ENCODE results near the gene TTYH2. TPM values are rescaled to one million over a fixed set of nuclear protein-coding genes. Genes with fewer than 3 reads are reported as not detected.

Gene TTYH2
- total RNA-seq, 1 experiment from 2014 or later: 72.9 TPM

DNA sequence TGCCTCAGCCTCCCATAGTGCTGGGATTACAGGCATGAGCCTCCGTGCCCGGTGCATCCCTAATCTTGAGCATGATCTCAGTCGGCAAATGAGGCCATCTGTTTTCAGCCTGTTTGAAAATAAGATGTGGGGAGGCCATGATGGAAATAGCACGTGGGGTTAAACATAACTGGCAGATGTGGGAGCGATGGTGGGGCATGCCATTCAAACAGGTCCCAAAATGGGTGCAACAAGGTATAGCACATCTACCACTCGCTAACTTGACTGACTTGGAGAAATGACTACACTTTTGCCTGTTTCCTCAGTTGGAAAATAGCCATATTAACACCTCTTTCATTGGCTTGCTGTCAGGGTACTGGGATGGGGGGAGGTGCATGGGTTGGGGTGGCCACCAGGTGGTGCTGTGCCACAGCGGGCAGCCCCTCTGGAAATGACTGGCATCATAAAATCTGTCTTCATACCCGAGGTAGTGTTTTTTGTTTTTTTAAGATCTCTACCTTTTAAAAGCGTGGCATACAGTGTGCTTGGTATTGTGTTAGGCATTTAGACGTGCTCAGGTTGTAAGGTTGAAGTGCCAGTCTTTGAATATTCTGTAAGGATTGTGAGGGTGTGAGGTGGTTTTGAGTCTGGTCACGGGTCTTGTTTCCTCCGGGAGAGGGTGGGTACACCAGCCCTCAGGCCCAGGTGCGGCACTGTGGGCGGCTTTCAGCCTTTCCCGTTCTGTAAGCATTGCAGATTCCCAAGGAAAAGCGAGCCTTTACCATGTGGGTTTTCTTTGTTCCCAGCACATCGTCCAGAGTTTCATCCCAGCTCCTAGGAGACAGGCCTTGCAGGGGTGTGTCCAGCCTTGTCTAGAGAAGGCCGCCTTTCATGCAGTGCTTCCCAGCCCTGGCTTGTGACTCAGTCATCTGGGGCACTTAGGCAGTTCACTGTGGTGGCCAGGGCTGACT, 2.9 kb upstream of the TTYH2 start:
- peak; percentile 98 for DNase-seq (ENCODE audit: low read depth, low spot score)
- in situ Hi-C loops (cut with HindIII; ENCODE audit: low pct_unique_long_range_greater_than_20kb, low sequenced_read_pairs): no loop called here

DNA sequence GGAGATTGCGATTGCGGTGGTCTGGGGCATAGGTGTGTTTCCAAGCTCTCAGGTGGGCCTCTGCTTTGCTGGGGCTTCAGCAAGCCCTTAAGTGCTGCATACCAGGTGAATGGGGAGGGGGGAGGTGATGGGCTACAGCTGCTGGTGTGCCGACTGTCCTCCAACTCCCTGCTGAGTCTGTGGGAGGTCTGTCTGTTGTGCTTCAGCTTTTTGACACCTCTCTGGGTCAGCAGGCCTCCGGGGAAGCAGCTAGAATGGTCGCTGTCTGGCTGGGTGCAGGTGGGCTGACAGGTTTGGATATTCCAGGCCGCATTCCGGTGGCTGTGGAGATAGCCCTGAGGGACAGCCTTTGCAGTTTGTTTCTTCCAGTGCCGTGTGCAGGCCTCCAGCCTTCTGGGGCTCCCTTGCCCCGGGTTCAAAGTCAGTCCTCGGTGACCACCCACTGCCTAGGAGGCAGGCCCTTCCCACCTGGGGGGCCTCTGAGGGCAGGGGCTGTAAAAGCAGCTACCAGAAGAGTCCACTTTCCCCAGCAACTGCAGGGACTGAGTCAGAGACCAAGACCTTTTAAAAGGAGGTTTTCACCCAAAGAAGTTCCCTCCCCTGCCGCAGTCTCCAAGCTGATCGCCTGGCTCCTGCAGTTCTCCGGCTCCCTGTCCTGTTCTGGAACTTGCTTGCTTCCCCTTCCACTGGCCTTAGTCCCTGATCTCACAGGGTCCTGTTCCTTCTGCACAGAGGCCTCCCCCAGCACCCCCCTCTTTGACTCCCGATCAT, 2.0 kb upstream of the TTYH2 start:
- DNase-seq (ENCODE audit: low read depth, low spot score): peak; percentile 44
- in situ Hi-C loops (cut with HindIII; ENCODE audit: low pct_unique_long_range_greater_than_20kb, low sequenced_read_pairs): no loop called here

DNA sequence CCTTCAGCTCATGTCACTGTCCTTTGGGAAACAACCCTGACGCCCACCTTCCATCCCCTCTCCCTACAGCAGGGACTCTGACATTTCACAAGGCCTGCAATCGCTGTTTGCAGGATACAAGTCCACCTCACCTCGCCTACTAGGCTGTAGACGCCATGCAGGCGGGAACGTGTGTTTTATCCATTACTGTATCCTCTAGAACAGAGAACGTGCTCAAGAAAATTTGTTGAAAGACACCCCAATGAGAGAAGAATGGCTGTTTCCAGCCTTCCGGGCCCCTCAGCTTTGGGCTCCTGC, 1.5 kb upstream of the TTYH2 start:
- in situ Hi-C loops (cut with HindIII; ENCODE audit: low pct_unique_long_range_greater_than_20kb, low sequenced_read_pairs): no loop called here
- peak; percentile 49 for DNase-seq (ENCODE audit: low read depth, low spot score)

DNA sequence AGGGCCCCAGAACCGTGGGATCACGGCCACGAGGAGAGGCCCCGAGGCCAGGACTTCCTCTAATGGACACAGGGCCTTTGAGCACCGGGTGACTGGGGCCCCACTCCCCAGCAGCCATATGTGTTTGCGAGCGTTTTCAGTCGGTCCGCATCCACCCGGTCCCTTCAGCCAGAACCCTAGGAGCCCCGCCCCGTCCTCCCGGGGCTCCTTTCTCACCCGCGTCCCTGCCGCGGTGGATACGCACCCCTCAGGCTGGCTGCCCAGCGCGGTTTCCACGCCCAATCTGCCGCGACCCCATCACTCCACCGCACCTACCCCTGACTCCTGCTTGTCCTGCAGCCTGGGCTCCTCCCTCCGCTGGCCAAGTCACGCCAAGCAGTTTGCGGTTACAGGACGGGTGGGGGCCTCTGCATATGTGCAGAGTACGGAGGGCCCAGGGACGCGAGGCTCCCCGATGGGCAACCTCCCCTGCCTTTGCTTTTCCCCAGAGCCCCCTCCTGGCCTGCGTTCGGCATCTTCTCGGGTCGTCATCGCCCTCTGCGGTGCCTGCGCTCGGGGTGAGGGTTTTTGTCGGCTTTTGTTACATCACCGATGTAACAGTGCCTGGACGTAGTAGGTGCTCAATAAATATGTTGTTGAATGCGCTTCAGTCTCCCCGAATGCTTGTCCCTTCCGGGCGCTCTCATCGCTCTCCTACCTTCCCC, 1.0 kb upstream of the TTYH2 start:
- in situ Hi-C loops (cut with HindIII; ENCODE audit: low pct_unique_long_range_greater_than_20kb, low sequenced_read_pairs): no loop called here
- DNase-seq (ENCODE audit: low read depth, low spot score): peak; percentile 39

DNA sequence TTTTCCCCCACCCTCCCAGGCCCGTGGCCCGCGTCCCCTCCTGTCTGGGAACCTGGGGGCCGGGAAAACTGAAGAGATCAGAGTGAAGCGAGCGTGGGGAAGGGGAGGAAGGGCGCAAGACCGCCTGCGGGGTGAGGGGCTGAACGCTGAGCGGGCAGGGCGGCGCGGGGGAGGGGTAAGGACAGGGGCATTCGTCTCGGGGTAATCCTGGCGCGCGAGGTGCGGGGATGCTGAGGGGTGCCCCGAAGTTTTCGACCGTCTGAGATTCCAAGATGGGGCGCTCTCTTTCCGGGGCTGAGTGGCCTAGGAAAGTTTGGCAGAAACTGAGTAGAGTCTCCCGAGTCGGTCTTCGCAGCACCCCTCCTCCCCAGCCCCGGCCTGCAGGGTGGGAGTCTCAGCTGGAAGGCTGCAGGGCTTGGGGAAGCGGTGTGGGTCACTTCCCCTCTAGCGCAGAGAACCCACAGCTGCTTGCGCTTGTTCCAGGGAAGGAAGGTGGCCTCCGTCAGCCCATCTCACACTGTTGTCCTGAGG, 555 bp downstream of the TTYH2 start:
- in situ Hi-C loops (cut with HindIII; ENCODE audit: low pct_unique_long_range_greater_than_20kb, low sequenced_read_pairs): no loop called here
- DNase-seq (ENCODE audit: low read depth, low spot score): no peak

DNA sequence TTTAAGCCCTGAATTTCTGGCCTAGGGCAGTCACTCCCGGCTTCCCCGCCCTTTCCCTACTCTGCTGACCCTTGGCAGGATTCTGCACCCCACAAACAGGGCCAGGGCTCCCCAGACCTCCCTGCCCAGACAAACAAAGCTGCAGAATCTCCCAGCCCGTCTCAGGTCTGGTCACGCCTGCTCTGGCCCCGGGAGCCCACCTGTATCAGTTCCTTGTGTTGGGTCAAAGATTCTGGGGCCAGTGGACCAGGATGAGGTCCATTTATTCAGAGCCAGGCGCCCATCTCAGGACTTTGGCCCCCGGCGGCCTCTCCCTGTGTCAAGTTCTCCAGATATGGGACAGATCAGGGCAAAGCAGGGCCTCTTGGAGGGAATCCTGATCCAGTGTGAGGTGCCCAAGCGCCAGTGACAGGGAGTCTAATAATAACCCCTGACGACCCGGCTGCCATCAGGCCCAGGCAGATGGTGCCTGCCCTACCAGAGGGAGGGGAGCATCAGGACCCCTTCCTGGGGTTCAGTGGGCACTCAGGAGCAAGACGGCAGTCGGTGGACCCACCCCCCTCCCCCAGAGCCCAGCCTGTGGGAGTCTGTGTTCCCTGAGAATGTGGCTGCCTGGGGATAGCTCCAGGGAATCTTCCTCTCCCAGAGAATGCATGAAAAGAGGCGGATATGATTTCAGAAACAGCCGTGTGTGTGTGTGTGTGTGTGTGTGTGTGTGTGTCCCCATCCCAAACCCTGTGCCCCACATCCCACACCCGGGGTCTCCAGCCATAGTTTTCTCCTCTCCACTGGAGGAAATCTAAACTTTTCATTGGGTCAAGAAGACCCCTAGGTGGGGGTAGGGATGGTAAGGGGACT, 1.3 kb downstream of the TTYH2 start:
- no peak for DNase-seq (ENCODE audit: low read depth, low spot score)
- in situ Hi-C loops (cut with HindIII; ENCODE audit: low pct_unique_long_range_greater_than_20kb, low sequenced_read_pairs): no loop called here

DNA sequence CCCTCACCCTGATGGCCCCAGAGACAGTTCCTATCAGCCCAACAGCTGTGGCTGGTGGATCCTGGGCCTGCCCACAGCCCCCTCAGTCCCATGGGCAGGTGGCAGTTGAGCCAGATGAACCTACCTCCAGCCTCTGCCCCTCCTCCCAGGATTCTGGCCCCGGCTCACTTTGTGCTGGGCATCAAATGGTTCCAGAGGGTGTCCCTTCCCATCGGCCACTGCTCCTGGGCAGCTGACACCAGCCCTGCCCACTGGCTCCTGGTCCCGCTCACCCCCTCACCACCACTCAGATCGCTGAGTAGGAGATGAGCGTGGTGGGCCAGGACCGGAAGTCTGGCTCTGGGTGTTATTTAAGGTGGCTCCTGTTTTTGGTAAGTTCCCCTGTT, 2.0 kb downstream of the TTYH2 start:
- in situ Hi-C loops (cut with HindIII; ENCODE audit: low pct_unique_long_range_greater_than_20kb, low sequenced_read_pairs): no loop called here
- no peak for DNase-seq (ENCODE audit: low read depth, low spot score)

DNA sequence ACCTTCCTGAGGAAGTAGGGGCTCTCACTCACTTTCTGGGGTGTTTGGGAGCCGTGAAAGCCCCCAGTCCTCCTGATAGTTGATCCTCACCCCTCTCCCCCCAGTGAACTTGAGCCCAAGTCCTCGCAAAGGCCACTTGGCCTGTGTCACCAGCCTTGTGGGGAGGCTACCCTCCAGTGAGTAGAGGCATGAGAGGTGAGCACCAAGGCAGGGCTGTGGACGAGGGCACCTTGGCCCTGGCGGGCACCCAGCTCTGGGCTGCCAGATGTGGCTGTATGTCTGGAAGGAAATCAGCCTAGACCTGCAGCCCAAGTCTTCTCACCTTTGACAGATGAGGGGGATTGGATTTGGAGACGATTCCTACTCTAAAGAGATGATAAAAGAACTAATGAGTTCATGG, 3.1 kb downstream of the TTYH2 start:
- in situ Hi-C loops (cut with HindIII; ENCODE audit: low pct_unique_long_range_greater_than_20kb, low sequenced_read_pairs): no loop called here

DNA sequence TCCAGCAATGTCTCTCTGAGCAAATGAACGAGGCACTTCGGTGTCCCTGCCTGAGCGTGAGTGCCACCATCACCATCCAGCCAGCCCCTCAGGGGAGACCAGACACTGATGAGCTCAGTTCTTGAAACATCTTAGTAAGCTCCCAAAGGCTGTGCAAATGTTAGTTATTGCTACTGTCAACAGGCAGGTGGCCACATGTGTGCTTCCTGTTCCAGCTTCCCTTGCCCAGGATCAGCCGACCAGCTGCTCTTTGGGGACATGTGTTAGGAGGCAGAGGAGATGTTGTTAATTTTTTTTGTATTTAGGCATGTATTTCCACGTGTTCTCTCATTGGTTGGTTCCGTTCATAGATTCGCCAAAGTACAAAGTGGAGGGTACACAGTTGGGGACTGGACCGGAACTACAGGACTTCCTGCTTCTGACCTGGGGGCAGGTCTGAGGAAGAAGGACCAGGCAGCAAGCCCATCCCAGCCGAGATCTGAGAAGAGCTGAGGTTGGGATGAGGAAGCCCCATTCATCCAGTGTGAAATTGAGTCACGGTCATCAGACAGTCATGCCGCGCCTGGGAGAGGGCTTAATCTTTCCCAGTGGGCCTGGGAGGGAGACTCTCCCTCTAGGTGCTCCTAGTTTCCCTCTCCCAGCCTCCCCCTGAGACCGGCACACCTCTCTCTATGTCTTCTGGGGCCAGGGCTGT, 3.8 kb downstream of the TTYH2 start:
- DNase-seq (ENCODE audit: low read depth, low spot score): peak; percentile 92
- in situ Hi-C loops (cut with HindIII; ENCODE audit: low pct_unique_long_range_greater_than_20kb, low sequenced_read_pairs): no loop called here

More for the DNA sequence above, 3.1 kb downstream of the TTYH2 start:
- no peak for DNase-seq (ENCODE audit: low read depth, low spot score)

DNA sequence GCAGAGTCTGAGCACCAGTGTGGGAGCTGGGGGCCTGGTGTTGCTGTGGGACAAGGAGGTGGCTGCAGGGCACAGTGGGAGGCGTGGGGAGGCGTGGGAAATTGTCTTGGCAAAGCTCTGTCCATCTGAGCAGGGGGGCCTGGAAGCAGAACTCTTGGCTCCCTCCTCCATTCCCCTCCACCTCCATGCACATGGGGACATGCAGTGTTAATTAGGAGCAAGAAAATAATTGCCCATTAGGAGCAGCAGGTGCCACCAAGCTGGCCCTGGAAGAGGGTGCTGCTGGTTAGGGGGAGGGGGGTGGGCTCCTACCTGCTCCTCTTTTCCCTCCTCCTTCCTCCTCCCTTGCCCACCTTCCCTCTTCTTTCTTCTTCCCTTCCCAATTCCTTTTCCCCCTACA, 4.5 kb downstream of the TTYH2 start:
- DNase-seq (ENCODE audit: low read depth, low spot score): no peak
- in situ Hi-C loops (cut with HindIII; ENCODE audit: low pct_unique_long_range_greater_than_20kb, low sequenced_read_pairs): no loop called here

DNA sequence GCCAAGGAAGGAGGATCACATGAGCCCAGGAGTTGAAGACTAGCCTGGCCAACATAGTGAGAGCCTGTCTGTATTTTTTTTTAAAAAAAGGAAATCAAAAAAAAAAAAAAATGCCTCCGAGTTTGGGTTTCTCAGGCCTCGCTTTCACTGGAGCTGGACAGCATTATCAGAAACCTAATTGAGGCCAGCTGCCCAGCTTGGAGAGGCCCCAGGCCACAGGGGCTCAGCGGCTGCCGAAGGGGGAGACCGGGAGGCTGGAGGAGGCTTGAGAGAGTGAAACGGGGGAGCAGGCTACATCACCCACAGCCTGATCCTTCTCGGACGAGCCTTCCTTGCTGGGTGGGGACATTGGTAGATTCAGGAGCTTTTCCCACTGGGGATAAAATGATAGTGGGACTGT, 5.1 kb downstream of the TTYH2 start:
- in situ Hi-C loops (cut with HindIII; ENCODE audit: low pct_unique_long_range_greater_than_20kb, low sequenced_read_pairs): no loop called here
- no peak for DNase-seq (ENCODE audit: low read depth, low spot score)

DNA sequence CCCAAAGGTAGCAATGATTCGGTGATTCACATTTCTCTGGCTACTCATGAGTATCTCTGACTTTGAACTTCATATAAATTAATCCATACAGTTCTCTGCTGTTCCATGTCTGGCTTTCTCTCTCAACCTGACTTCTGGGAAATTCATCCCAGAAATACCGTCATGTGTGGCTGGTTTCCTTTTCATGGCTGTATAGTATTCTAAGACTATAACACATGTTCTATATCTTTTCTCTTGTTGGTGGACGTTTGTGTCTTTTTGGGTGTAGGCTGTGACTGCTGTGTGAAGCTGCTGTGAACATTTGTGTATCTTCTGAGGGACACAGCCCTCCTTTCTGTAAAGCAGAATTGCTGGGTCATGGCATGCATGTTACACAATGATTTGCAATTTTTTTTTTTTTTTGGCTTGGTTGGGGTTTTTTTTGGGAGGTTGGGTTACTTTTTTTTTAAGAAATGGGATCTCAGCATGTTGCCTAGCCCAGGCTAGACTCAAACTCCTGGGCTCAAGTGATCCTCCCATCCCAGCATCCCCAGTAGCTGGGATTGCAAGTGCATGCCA, 6.3 kb downstream of the TTYH2 start:
- no peak for DNase-seq (ENCODE audit: low read depth, low spot score)
- in situ Hi-C loops (cut with HindIII; ENCODE audit: low pct_unique_long_range_greater_than_20kb, low sequenced_read_pairs): no loop called here

DNA sequence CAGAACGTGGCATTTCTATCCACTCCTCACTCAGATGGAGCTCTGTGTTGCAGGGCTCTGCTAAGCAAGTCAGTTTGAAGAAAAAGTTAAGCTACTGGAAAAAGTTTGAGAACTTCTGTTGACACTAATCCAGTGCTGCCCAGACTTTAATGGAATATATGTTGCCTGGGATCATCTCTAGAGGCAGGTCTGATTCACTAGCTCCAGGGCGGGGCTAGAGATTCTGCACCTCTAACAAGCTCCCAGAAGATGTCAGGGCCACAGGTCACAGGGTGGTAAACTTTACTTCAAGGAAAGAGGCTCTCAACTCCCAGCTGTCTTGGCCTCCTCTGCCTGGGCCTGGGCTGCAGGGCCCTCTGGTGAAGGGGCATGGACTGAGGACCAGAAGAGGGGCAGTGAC, 6.8 kb downstream of the TTYH2 start:
- in situ Hi-C loops (cut with HindIII; ENCODE audit: low pct_unique_long_range_greater_than_20kb, low sequenced_read_pairs): no loop called here
- DNase-seq (ENCODE audit: low read depth, low spot score): no peak

DNA sequence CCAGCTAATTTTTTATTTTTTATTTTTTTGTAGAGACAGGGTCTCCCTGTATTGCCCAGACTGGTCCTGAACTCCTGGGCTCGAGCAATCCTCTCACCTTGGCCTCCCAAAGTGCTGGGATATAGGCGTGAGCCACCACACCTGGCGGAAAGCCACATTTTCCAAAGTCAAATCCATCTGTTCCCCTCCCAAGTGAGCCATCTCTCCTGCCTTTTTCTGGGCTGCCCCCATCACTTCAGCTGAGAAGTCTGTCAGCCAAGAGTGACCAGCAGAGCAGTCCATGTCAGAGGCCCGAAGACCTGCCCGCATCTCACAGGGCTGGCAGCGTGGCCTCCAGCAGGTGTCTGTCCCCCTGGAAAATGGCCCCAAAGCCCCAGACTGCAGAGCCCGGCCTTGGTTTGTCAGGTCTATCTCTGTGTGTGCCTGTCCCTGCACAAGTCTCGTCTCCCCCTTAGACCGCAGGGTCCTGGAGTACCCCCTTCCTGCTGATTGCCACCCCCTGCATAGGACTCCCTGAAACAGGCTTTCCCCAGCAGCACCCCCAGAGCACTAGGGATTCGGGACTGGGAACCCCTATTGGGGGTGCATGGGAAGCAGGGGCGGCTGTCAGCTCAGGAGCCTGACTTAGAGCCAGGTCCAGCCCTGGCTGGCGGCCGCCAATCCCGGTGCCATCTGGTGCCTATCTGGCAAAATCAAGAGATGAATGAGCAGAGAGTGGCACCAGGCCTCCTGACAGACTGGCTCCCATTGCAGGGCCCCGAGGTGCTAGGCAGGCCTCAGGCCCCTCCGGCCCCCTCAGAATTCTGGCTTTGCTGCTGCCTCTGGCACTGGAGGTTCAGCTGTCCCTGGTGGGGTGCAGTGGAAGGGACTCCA, 7.8 kb downstream of the TTYH2 start:
- DNase-seq (ENCODE audit: low read depth, low spot score): no peak
- in situ Hi-C loops (cut with HindIII; ENCODE audit: low pct_unique_long_range_greater_than_20kb, low sequenced_read_pairs): no loop called here

DNA sequence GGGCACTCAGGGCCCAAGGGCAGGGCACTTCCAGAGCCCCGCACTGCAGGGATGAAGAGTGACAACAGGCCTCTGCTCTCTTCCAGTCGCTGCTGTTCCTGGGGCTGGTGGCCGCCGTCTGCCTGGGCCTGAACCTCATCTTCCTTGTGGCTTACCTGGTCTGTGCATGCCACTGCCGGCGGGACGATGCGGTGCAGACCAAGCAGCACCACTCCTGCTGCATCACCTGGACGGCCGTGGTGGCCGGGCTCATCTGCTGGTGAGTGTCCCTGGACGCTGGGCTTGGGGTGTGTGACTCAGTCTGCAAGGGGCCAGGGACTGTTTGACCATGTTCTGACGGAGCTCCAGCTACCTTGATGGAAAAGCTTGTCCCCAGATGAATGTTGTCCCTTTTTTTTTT, 9.0 kb downstream of the TTYH2 start:
- no peak for DNase-seq (ENCODE audit: low read depth, low spot score)
- in situ Hi-C loops (cut with HindIII; ENCODE audit: low pct_unique_long_range_greater_than_20kb, low sequenced_read_pairs): no loop called here

DNA sequence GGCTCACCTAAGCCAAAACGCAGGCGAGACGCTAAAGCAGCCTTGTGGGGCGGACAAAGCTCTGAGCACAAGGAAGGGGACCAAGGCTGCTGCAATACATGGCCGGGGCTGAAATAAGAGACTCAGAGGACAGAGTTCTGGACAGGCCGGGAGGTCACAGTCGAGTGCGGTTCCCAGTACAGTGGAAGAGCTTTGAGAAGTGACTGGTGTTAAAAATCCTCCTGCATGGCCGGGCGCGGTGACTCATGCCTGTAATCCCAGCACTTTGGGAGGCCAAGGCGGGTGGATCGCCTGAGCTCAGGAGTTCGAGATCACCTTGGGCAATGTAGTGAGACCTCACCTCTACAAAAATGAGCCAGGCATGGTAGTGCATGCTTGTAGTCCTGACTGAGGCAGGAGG, 10.5 kb downstream of the TTYH2 start:
- DNase-seq (ENCODE audit: low read depth, low spot score): no peak
- in situ Hi-C loops (cut with HindIII; ENCODE audit: low pct_unique_long_range_greater_than_20kb, low sequenced_read_pairs): no loop called here

Measured in SK-MEL-5 (cell line).